ENCODE measurements around the gene DPP10. TPM values are rescaled to one million over a fixed set of nuclear protein-coding genes. Genes with fewer than 3 reads are reported as not detected.
"Not testable (repeated sequence)": the region's sequence is repeated elsewhere in the genome, so short reads cannot be mapped to it uniquely, and the experiment has no call there.

The DPP10 gene
- total and polyA plus RNA-seq, 4 donors, result 0.08 to 5.0 (median 0.27) TPM

DNA sequence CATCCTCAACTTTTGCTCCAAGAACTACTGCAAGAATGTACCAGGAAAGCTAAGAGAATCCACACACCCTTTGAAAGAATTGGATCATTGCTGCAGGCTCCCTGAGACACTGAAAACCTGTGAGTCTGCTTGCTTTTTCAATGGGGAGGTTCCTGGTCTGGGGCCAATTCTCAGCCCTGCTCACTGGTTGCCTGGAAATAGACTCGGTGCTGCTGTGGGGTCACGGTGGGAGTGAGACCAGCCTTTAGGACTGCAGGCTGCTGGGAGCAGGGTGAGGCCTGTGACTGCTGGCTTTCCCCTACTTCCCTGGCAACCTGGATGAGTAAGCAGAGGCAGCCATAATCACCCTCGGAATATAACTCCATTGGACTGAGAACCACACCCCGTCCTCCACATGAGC lies 569.3 kb downstream of the DPP10 start:
- H3K27ac ChIP-seq (ENCODE audit: low read depth in 1 of 2, low read length in 1 of 2), result no peak overlapping the region
- TF ChIP-seq, protein P1, sequence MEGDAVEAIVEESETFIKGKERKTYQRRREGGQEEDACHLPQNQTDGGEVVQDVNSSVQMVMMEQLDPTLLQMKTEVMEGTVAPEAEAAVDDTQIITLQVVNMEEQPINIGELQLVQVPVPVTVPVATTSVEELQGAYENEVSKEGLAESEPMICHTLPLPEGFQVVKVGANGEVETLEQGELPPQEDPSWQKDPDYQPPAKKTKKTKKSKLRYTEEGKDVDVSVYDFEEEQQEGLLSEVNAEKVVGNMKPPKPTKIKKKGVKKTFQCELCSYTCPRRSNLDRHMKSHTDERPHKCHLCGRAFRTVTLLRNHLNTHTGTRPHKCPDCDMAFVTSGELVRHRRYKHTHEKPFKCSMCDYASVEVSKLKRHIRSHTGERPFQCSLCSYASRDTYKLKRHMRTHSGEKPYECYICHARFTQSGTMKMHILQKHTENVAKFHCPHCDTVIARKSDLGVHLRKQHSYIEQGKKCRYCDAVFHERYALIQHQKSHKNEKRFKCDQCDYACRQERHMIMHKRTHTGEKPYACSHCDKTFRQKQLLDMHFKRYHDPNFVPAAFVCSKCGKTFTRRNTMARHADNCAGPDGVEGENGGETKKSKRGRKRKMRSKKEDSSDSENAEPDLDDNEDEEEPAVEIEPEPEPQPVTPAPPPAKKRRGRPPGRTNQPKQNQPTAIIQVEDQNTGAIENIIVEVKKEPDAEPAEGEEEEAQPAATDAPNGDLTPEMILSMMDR (IDR thresholded peaks at IDR 0.05; ENCODE audit: control extremely low read depth, extremely low read depth), result no peak
- no peaks in the 10 kb centered on the region for H3K9me3 ChIP-seq (ENCODE audit: control insufficient read depth in 4 of 4, insufficient read depth in 3 of 4, low read length in 3 of 4)
- no peak overlapping the region for H3K4me3 ChIP-seq
- DNase-seq (no peak), ATAC-seq (ENCODE audit: insufficient read depth, low FRiP score) (no peak)
- H3K9ac ChIP-seq (ENCODE audit: insufficient read depth in 1 of 2, low read length in 2 of 2), result no peak overlapping the region
- H3K36me3 ChIP-seq (ENCODE audit: control insufficient read depth in 4 of 4, insufficient read depth in 4 of 4, low read length in 4 of 4), result no peaks in the 10 kb centered on the region
- no peaks in the 10 kb centered on the region for H3K4me1 ChIP-seq (ENCODE audit: control insufficient read depth in 5 of 5, insufficient read depth in 5 of 5, low read length in 5 of 5)
- no peaks in the 10 kb centered on the region for H3K27me3 ChIP-seq (ENCODE audit: control insufficient read depth in 3 of 3, insufficient read depth in 3 of 3, low read length in 2 of 3)
- 79 to 88% methylated on average over 4 of the region's 4 CpGs for whole genome bisulfite sequencing, 2 donors

DNA sequence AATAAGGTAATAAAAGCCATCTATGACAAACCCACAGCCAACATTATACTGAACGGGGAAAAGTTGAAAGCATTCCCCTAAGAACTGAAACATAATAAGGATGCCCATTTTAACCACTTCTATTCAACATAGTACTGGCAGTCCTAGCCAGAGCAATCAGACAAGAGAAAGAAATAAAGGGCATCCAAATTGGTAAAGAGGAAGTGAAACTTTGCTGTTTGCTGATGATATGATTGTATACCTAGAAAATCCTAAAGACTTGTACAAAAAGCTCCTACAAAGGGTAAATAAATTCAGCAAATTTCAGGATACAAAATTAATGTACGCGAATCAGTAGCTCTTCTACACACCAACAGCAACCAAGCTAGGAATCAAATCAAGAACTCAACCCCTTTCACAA lies 579.6 kb downstream of the DPP10 start:
- not testable (repeated sequence) for H3K9me3 ChIP-seq (ENCODE audit: control insufficient read depth in 4 of 4, insufficient read depth in 3 of 4, low read length in 3 of 4); ATAC-seq (ENCODE audit: insufficient read depth, low FRiP score); H3K4me1 ChIP-seq (ENCODE audit: control insufficient read depth in 5 of 5, insufficient read depth in 5 of 5, low read length in 5 of 5); DNase-seq; H3K27ac ChIP-seq (ENCODE audit: low read depth in 1 of 2, low read length in 1 of 2); H3K27me3 ChIP-seq (ENCODE audit: control insufficient read depth in 3 of 3, insufficient read depth in 3 of 3, low read length in 2 of 3); H3K36me3 ChIP-seq (ENCODE audit: control insufficient read depth in 4 of 4, insufficient read depth in 4 of 4, low read length in 4 of 4); H3K4me3 ChIP-seq; H3K9ac ChIP-seq (ENCODE audit: insufficient read depth in 1 of 2, low read length in 2 of 2)
- 94 to 96% methylated on average over 3 of the region's 3 CpGs for WGBS, 2 donors

DNA sequence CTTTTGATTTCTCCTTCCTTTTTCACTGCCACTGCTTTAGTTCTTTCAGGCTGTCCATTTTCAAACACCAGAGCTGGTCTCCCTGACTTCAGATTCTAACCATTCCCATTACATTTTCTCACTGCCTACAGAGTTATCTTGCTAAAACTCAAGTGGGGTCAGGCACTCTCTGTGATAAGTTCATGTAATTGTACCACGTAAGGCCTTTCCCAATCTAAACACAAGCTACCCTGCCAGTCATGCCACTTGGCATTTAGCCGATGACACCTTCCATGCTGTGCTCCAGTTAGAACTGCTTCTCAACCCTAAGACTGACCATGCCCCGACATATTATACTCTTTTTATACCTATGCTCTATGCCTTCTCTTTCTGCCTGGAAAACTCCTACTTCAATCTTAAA lies 592.4 kb downstream of the DPP10 start:
- 56 to 72% methylated on average over 3 of the region's 3 CpGs for WGBS, 2 donors
- no peaks in the 10 kb centered on the region for H3K9me3 ChIP-seq (ENCODE audit: control insufficient read depth in 4 of 4, insufficient read depth in 3 of 4, low read length in 3 of 4)
- no peaks in the 10 kb centered on the region for H3K4me1 ChIP-seq (ENCODE audit: control insufficient read depth in 5 of 5, insufficient read depth in 5 of 5, low read length in 5 of 5)
- ATAC-seq (ENCODE audit: insufficient read depth, low FRiP score), result no peak
- H3K4me3 ChIP-seq, result no peak overlapping the region
- H3K27ac ChIP-seq (ENCODE audit: low read depth in 1 of 2, low read length in 1 of 2), result no peak overlapping the region
- H3K36me3 ChIP-seq (ENCODE audit: control insufficient read depth in 4 of 4, insufficient read depth in 4 of 4, low read length in 4 of 4), result no peaks in the 10 kb centered on the region
- no peaks in the 10 kb centered on the region for H3K27me3 ChIP-seq (ENCODE audit: control insufficient read depth in 3 of 3, insufficient read depth in 3 of 3, low read length in 2 of 3)
- TF ChIP-seq, protein P1 (IDR thresholded peaks at IDR 0.05; ENCODE audit: control extremely low read depth, extremely low read depth), result no peak
- DNase-seq, result peak in 1 of 3 donors; percentile 12
- H3K9ac ChIP-seq (ENCODE audit: insufficient read depth in 1 of 2, low read length in 2 of 2), result no peak overlapping the region

DNA sequence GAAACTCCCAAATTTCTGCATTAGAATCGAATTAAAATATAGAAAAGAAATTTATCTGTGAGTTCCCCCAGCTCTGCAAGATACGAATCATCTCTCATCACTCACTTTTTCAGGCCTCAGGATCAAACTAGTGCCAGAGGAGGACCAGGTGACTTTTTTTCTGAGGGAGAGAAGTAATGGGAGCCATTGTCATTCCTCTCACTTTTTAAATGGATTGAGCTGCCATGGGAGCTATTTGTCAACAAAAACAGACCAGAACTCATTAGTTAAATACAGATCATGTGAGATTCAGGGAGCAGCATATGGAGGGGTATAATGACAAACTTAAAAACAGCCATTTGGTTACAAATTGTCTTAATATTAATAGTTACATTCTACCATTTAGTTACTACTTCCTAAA lies 594.4 kb downstream of the DPP10 start:
- H3K9ac ChIP-seq (ENCODE audit: insufficient read depth in 1 of 2, low read length in 2 of 2), result no peak overlapping the region
- H3K27ac ChIP-seq (ENCODE audit: low read depth in 1 of 2, low read length in 1 of 2), result no peak overlapping the region
- WGBS, 2 donors, result 69 to 76% methylated on average over 2 of the region's 2 CpGs
- TF ChIP-seq, protein P1 (IDR thresholded peaks at IDR 0.05; ENCODE audit: control extremely low read depth, extremely low read depth), result no peak
- no peaks in the 10 kb centered on the region for H3K9me3 ChIP-seq (ENCODE audit: control insufficient read depth in 4 of 4, insufficient read depth in 3 of 4, low read length in 3 of 4)
- H3K4me3 ChIP-seq, result no peak overlapping the region
- ATAC-seq (ENCODE audit: insufficient read depth, low FRiP score) (no peak), DNase-seq (no peak)
- H3K36me3 ChIP-seq (ENCODE audit: control insufficient read depth in 4 of 4, insufficient read depth in 4 of 4, low read length in 4 of 4), result no peaks in the 10 kb centered on the region
- H3K27me3 ChIP-seq (ENCODE audit: control insufficient read depth in 3 of 3, insufficient read depth in 3 of 3, low read length in 2 of 3), result no peaks in the 10 kb centered on the region
- H3K4me1 ChIP-seq (ENCODE audit: control insufficient read depth in 5 of 5, insufficient read depth in 5 of 5, low read length in 5 of 5), result no peaks in the 10 kb centered on the region

Measured in lung (tissue), 12 donors.